Activated naive CD4-positive, alpha-beta T cell treated with anti-CD3 and anti-CD28 coated beads, Interleukin-2, amount 50 U/mL, for 24 hours (primary cell): ENCODE results near the gene NRL.

Experiments used
- H3K27ac Mint-ChIP-seq: one replicate; pipeline ENCODE4 v1.8.0; 2021; ENCODE audit warnings: mild to moderate bottlenecking, mixed read lengths
- H3K27me3 Mint-ChIP-seq: one replicate; pipeline ENCODE4 v1.8.0; 2021; ENCODE audit warnings: mixed read lengths
- H3K36me3 Mint-ChIP-seq: one replicate; pipeline ENCODE4 v1.8.0; 2021; ENCODE audit warnings: mixed read lengths
- H3K4me1 Mint-ChIP-seq: one replicate; pipeline ENCODE4 v1.8.0; 2021; ENCODE audit warnings: mixed read lengths
- H3K4me3 Mint-ChIP-seq: one replicate; pipeline ENCODE4 v1.8.0; 2021; ENCODE audit warnings: mild to moderate bottlenecking, mixed read lengths
- H3K9me3 Mint-ChIP-seq: one replicate; pipeline ENCODE4 v1.8.0; 2021; ENCODE audit warnings: mixed read lengths

The NRL gene

DNA sequence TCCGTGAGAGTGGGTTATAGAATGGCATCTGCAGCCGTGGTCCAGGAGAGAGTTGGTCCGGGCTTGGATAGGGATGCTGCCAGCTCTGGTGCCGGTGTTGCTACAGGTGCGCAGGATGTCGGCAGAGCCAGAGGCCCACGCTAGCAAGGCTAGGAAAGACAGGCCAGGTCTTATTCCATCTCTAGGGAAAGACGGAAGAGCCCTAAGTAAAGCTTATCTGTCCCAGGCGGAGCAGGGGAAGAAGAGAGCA is 20.8 kb upstream of the NRL start:
- peak overlapping the region; percentile 93 for H3K4me3 Mint-ChIP-seq
- peaks cover 65% of the 10 kb centered on the region for H3K4me1 Mint-ChIP-seq
- H3K27ac Mint-ChIP-seq, result peak overlapping the region; percentile 96
- H3K36me3 Mint-ChIP-seq, result peaks cover 17% of the 10 kb centered on the region
- no peaks in the 10 kb centered on the region for H3K27me3 Mint-ChIP-seq
- no peaks in the 10 kb centered on the region for H3K9me3 Mint-ChIP-seq

DNA sequence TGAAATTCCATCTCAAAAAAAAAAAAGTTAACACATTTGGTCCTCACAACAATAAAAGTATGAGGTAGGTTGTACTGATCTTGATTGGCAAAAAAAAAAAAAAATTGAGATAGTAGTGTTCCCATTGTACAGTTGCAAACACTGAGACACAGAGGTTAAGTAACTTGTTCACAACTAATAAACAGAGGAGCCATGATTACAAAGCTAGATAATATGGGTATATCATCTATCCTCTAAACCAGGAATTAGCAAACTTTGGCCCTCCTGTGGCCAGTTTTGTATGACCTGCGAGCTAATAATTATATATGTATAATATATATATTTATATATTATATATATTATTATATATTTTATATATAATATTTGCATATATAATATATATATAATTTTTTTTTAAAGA is 19.0 kb upstream of the NRL start:
- peaks cover 9% of the 10 kb centered on the region for H3K36me3 Mint-ChIP-seq
- no peaks in the 10 kb centered on the region for H3K27me3 Mint-ChIP-seq
- peaks cover 53% of the 10 kb centered on the region for H3K4me1 Mint-ChIP-seq
- H3K27ac Mint-ChIP-seq, result peak overlapping the region; percentile 6
- no peaks in the 10 kb centered on the region for H3K9me3 Mint-ChIP-seq
- no peak overlapping the region for H3K4me3 Mint-ChIP-seq

DNA sequence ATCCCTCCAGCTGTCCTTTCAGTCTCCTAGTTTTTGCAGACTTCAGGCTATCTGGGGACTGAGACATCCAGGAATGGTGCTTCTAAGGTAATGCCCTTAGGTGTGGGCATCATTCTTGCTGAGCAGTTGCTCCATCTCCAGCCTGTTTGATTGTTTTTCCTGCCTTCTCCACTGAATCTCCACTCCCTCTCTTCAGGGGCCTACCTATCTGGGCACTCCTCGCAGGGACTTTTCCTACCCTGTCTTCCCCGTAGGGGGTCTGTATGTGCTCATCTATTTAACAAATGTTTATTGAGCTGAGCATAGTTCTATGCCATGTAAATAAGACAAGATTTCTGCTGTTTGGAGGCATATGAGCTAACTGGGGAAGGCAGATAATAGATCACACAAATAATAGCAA is 18.2 kb upstream of the NRL start:
- Mint-ChIP-seq H3K27ac (peak overlapping the region; percentile 98), H3K36me3 (peaks cover 5% of the 10 kb centered on the region), H3K27me3 (no peaks in the 10 kb centered on the region), H3K9me3 (no peaks in the 10 kb centered on the region), H3K4me1 (peaks cover 45% of the 10 kb centered on the region), H3K4me3 (peak overlapping the region; percentile 71)

DNA sequence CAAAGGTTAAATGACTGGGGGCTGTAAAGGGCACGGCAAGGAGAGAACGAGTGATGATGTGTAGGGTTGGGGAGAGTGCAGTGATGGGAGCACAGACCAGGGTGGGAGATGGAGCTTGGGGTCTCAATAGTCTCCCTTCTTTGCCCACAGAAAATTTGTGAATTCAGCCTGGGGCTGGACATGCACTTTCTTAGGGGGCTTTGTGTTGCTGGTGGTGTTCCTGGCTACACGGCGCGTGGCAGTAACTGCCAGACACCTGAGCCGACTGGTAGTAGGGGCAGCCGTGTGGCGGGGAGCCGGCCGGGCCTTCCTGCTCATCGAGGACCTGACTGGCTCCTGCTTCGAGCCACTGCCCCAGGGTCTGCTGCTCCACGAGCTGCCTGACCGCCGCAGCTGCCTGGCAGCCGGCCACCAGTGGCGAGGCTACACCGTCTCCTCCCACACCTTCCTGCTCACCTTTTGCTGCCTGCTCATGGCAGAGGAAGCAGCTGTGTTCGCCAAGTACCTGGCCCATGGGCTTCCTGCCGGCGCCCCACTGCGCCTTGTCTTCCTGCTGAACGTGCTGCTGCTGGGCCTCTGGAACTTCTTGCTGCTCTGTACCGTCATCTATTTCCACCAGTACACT is 17.4 kb upstream of the NRL start:
- Mint-ChIP-seq H3K36me3 (peaks cover 5% of the 10 kb centered on the region), H3K9me3 (no peaks in the 10 kb centered on the region), H3K27me3 (no peaks in the 10 kb centered on the region), H3K4me1 (peaks cover 39% of the 10 kb centered on the region), H3K27ac (peak overlapping the region; percentile 98), H3K4me3 (peak overlapping the region; percentile 71)

DNA sequence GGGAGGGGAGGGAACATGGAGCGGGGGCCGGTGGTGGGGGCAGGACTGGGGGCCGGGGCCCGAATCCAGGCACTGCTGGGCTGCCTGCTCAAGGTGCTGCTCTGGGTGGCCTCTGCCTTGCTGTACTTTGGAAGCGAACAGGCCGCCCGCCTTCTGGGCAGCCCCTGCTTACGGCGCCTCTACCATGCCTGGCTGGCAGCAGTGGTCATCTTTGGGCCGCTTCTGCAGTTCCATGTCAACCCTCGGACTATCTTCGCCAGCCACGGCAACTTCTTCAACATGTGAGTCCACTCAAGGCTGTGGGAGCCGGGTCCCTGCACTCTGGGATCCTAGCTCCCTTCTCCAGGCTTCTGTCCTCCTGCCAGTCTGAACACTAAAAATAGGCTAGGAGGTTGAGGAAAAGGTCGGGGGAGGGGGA is 16.8 kb upstream of the NRL start:
- Mint-ChIP-seq H3K9me3 (no peaks in the 10 kb centered on the region), H3K27me3 (no peaks in the 10 kb centered on the region), H3K36me3 (no peaks in the 10 kb centered on the region), H3K4me1 (peaks cover 34% of the 10 kb centered on the region), H3K4me3 (no peak overlapping the region), H3K27ac (peak overlapping the region; percentile 98)

DNA sequence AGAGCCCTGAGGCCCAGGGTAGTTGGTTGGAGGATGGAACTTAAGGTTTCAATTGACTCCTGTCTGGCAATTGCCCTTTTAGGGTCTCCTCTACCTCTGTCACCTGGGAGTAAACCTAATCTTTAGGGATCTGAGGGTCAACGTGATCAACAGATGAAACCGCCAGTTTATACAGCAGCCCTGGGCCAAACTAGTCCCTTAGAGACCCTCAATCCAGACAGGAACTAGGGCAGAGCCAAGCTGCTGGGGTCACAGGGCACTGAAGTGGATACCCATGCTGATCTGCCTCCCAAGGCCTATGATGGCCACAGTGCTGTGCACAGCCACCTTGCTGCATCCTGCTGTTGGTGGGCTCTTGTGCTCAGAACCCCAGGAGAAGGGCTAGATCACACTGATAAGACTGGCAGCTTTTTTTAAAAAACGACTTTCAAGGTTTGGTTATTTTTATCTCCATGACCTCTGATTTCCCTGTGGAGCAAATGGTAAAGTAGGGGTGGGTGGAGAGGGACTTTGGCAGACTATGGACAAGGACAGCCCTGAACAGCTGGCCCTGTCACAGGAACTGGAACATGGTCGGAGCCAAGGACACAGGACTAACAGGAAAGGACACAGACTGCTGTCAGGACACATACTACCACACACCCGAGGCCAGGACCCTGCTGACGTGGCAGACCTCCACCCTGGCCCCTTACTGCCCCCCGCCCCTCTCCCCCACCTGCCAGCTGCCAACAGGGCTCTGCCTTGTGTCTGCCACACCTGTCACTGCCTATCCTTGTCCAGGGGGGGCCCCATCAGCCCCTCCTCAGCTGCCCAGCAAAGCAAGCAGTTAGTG is 16.2 kb upstream of the NRL start:
- Mint-ChIP-seq H3K27ac (peak overlapping the region; percentile 66), H3K4me1 (peaks cover 34% of the 10 kb centered on the region), H3K9me3 (no peaks in the 10 kb centered on the region), H3K36me3 (no peaks in the 10 kb centered on the region), H3K27me3 (no peaks in the 10 kb centered on the region), H3K4me3 (no peak overlapping the region)

DNA sequence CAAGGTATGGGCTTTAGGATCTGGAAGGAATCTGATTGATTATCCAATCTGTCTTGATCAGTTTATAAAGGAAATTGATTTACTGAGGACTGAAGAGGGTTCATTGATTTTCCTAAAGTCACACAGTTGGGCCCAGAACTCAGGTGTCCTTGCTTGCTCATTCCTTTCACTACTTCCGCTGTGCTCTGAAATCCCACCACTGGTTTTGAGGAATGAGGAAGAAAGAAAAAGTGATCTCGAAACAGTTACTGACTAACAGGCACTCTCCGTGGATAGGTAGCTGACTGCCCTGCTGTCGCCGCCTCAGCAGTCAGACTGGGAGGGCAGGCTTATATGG is 15.6 kb upstream of the NRL start, which contains the start of gene FITM1:
TSS of gene FITM1 (plus strand) at position 280 of the 337 bp plus-strand sequence. CDS start 905 bp downstream, outside the sequence.
- peaks cover 30% of the 10 kb centered on the region for H3K4me1 Mint-ChIP-seq
- no peaks in the 10 kb centered on the region for H3K36me3 Mint-ChIP-seq
- H3K27ac Mint-ChIP-seq, result peak within 1 kb of the TSS; percentile 66
- no peaks in the 10 kb centered on the region for H3K9me3 Mint-ChIP-seq
- no peaks in the 10 kb centered on the region for H3K27me3 Mint-ChIP-seq
- no peak within 1 kb of the TSS for H3K4me3 Mint-ChIP-seq

DNA sequence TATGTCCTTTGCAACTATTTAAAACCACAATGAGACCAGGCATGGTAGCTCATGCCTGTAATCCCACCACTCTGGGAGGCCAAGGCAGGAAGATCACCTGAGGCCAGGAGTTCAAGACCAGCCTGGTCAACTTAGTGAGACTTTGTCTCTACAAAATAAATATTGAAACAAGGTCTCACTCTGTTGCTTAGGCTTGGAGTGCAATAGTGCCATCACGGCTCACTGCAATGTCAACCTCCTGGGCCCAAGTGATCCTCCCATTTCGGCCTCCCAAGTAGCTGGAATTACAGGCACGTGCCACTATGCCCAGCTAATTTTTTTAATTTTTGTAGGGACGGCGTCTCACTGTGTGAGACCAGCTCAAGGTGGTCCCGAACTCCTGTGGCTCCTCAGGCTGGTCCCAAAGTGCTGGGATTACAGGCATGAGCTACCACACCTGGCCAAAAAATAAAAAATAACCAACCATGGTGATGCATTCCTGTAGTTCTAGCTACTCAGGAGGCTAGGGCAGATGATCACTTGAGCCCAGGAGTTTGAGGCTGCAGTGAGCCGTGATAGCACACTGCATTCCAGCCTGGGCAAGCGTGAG is 14.8 kb upstream of the NRL start:
- no peak overlapping the region for H3K27ac Mint-ChIP-seq
- peaks cover 25% of the 10 kb centered on the region for H3K4me1 Mint-ChIP-seq
- H3K27me3 Mint-ChIP-seq, result no peaks in the 10 kb centered on the region
- no peak overlapping the region for H3K4me3 Mint-ChIP-seq
- peaks cover 2% of the 10 kb centered on the region for H3K36me3 Mint-ChIP-seq
- H3K9me3 Mint-ChIP-seq, result no peaks in the 10 kb centered on the region

DNA sequence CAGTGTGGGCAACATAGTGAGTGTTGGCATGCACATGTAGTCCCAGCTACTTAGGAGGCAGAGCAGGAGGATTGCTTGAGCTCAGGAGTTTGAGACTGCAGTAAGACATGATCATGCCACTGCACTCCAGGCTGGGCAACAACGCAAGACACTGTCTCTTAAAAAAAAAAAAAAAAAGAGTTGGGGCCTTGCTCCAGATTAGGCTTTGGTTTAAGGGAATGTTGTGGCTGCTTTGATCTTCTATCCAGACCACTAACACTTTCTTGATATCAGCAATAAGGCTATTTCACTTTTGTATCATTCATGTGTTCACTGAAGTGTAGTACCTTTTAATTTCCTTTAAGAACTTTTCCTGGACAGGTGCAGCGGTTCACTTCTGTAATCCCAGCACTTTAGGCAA is 12.9 kb upstream of the NRL start:
- H3K4me1 Mint-ChIP-seq, result peaks cover 19% of the 10 kb centered on the region
- no peaks in the 10 kb centered on the region for H3K27me3 Mint-ChIP-seq
- H3K4me3 Mint-ChIP-seq, result no peak overlapping the region
- peaks cover 2% of the 10 kb centered on the region for H3K36me3 Mint-ChIP-seq
- no peaks in the 10 kb centered on the region for H3K9me3 Mint-ChIP-seq
- H3K27ac Mint-ChIP-seq, result no peak overlapping the region

DNA sequence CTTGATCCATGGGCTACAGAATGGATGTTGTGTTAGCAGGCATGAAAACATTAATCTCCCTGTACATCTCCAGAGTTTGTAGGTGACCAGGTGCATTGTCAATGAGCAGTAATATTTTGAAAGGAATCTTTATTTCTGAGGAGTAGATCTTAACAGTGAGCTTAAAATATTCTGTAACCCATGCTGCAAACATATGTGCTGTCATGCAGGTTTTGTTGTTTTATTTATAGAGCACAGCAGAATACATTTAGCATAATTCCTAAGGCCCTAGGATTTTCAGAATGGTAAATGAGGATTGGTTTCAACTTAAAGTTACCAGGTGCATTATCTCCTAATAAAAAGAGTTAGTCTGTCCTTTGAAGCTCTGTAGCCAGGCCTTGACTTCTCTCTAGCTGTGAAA is 12.2 kb upstream of the NRL start:
- H3K4me1 Mint-ChIP-seq, result peaks cover 12% of the 10 kb centered on the region
- H3K9me3 Mint-ChIP-seq, result no peaks in the 10 kb centered on the region
- no peak overlapping the region for H3K4me3 Mint-ChIP-seq
- H3K27me3 Mint-ChIP-seq, result no peaks in the 10 kb centered on the region
- no peak overlapping the region for H3K27ac Mint-ChIP-seq
- H3K36me3 Mint-ChIP-seq, result peaks cover 2% of the 10 kb centered on the region

DNA sequence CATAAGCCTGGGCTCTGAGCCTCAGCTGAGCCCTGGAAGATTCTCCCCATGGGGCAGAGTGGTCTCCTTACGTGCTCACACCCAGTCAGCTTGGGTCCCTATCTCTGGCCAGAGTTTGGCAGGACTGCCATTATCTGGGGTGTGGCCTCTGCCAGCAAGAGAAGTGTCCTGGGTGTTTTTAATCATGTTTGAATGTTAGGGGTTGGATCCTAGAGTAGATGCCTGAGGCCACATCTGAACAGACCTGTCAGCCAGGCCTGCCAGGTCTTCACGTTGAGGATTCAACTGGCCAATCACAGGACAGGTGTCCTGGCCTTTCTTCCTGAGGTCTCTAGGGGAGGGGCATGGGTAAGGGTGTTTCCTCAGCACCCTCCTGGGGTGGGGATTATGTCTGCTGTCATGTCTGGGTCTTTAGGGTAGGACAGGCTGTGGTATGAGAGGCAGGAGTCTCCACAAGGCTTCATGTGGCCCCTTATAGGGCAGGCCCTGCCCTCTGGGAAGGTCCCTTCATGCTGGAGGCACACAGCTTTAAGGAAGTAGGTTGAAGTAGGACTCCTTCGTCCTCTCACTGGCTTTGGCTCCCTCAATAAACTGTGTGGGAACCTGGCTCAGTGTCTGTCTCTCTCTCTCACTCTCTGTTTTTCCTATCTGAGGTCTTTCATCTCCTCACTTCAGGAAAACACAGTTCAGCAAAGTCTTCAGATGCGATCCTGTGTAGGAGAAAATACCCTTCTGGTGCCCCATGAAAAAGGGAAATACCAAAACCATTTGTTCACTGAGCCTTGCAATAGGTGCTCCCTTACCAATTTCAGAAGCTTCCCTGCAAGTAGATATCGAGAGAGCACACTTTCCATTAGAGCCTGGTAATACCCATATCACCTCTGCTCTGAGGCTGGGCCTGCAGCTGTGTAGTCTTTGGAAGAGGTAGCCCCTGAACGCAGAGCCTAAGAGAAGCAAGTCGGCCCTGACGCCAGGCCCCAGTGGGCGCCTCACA is 9.0 kb upstream of the NRL start:
- Mint-ChIP-seq H3K27ac (peak overlapping the region; percentile 62), H3K36me3 (peaks cover 3% of the 10 kb centered on the region), H3K9me3 (no peaks in the 10 kb centered on the region), H3K4me3 (no peak overlapping the region), H3K27me3 (no peaks in the 10 kb centered on the region), H3K4me1 (no peaks in the 10 kb centered on the region)

DNA sequence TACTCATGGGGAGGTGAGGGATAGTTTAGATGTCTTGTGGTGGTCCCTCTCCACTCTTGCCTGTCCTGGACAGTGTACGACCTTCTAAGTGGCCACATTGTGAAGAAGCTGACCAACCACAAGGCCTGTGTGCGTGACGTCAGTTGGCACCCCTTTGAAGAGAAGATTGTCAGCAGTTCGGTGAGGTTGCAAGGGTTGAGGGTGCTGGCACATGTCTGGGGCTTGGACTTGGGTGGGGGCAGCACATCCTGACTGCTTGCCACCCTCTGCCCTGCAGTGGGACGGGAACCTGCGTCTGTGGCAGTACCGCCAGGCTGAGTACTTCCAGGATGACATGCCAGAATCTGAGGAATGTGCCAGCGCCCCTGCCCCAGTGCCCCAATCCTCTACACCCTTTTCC is 8.1 kb upstream of the NRL start:
- peaks cover 6% of the 10 kb centered on the region for H3K36me3 Mint-ChIP-seq

DNA sequence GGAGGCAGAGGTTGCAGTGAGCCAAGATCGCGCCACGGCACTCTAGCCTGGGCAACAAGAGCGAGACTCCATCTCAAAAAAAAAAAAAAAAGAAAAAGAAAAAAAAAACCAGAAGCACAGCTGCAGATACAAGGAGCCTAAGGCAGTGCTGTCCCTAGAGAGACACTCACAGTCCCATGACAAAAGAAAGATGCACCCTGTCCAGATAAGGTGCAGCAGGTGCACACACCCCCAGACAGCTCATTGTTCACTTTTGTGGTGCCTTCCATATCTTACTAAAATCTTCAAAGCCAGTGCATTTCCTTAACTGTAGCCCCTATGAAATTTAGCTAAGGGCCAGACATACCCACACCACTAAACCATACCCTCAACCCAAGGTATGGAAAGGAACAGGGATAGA is 7.7 kb upstream of the NRL start:
- Mint-ChIP-seq H3K9me3 (no peaks in the 10 kb centered on the region), H3K36me3 (peaks cover 8% of the 10 kb centered on the region), H3K27ac (no peak overlapping the region), H3K4me3 (no peak overlapping the region), H3K27me3 (no peaks in the 10 kb centered on the region), H3K4me1 (peaks cover 5% of the 10 kb centered on the region)

More for the DNA sequence above, 8.1 kb upstream of the NRL start:
- Mint-ChIP-seq H3K9me3 (no peaks in the 10 kb centered on the region), H3K4me1 (peaks cover under 1% of the 10 kb centered on the region), H3K27me3 (no peaks in the 10 kb centered on the region), H3K4me3 (no peak overlapping the region), H3K27ac (no peak overlapping the region)

DNA sequence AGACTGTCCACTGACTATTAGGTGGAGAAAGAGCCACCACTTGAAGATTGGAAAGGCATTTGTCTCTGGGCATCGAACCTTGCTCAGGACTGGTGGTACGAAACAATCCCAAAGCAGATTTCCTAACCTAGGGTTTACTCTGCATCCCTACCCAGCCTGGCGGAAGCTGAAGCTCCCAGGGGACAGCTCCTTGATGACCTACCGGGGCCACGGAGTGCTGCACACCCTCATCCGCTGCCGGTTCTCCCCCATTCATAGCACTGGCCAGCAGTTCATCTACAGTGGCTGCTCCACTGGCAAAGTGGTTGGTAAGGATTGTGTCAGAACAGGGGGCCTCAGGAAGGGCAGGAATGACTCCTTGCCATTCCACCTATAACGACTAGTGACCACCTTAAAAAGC is 6.5 kb upstream of the NRL start:
- Mint-ChIP-seq H3K27me3 (no peaks in the 10 kb centered on the region), H3K27ac (peak overlapping the region; percentile 35), H3K36me3 (peaks cover 8% of the 10 kb centered on the region), H3K9me3 (no peaks in the 10 kb centered on the region), H3K4me1 (peaks cover 14% of the 10 kb centered on the region), H3K4me3 (no peak overlapping the region)

DNA sequence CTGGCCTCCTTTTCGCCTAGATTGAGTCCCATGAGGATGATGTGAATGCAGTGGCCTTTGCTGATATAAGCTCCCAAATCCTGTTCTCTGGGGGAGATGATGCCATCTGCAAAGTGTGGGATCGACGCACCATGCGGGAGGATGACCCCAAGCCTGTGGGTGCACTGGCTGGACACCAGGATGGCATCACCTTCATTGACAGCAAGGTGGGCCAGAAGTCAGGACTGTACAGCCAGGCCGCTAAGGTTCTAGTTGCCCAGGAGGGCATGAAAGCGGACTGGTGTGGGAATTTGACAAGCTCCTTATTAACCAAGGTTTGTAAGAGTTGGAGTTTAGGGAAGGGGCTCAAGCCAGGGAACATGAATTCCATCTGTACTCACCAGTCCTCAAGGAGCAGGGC is 4.9 kb upstream of the NRL start:
- Mint-ChIP-seq H3K27me3 (no peaks in the 10 kb centered on the region), H3K9me3 (no peaks in the 10 kb centered on the region), H3K27ac (no peak overlapping the region), H3K36me3 (peaks cover 6% of the 10 kb centered on the region), H3K4me3 (no peak overlapping the region), H3K4me1 (peaks cover 26% of the 10 kb centered on the region)
